ENCODE results near the gene ZNF579. TPM values are rescaled to one million over a fixed set of nuclear protein-coding genes. Genes with fewer than 3 reads are reported as not detected.

ZNF579 gene
- total and polyA plus RNA-seq, 8 donors: 10.7 to 14.7 (median 12.9) TPM

- H3K36me3 ChIP-seq: peaks cover 0 to 24% of the 10 kb centered on the region in 2 donors
- DNase-seq: no peak
- H3K9me3 ChIP-seq: no peaks in the 10 kb centered on the region
- TF ChIP-seq CTCF (IDR thresholded peaks at IDR 0.05): no peak
- H3K4me3 ChIP-seq: no peak overlapping the region
- intact Hi-C loops (cut with DNase I): no loop called here
- peaks cover 8 to 29% of the 10 kb centered on the region in 2 donors for H3K4me1 ChIP-seq
- ATAC-seq: peak; percentile 31
- peak overlapping the region in 1 of 2 donors; percentile 87 for H3K27ac ChIP-seq
- peaks cover 0 to 23% of the 10 kb centered on the region in 2 donors for H3K27me3 ChIP-seq
Observed at GRCh38 chr19:55581823-55582223, 1.2 kb upstream of the ZNF579 start.

- peaks cover 0 to 17% of the 10 kb centered on the region in 2 donors for H3K27me3 ChIP-seq
- peak overlapping the region; percentile 76 to 83 for H3K4me3 ChIP-seq
- peak overlapping the region; percentile 80 to 87 for H3K27ac ChIP-seq
- intact Hi-C loops (cut with DNase I): no loop called here
- peaks cover 8 to 24% of the 10 kb centered on the region in 2 donors for H3K4me1 ChIP-seq
- H3K9me3 ChIP-seq: no peaks in the 10 kb centered on the region
- H3K36me3 ChIP-seq: peaks cover 0 to 26% of the 10 kb centered on the region in 2 donors
- TF ChIP-seq CTCF (IDR thresholded peaks at IDR 0.05): no peak
- no peak for DNase-seq
- peak; percentile 17 for ATAC-seq
Observed at GRCh38 chr19:55581145-55581822, 636 bp upstream of the ZNF579 start.

DNA sequence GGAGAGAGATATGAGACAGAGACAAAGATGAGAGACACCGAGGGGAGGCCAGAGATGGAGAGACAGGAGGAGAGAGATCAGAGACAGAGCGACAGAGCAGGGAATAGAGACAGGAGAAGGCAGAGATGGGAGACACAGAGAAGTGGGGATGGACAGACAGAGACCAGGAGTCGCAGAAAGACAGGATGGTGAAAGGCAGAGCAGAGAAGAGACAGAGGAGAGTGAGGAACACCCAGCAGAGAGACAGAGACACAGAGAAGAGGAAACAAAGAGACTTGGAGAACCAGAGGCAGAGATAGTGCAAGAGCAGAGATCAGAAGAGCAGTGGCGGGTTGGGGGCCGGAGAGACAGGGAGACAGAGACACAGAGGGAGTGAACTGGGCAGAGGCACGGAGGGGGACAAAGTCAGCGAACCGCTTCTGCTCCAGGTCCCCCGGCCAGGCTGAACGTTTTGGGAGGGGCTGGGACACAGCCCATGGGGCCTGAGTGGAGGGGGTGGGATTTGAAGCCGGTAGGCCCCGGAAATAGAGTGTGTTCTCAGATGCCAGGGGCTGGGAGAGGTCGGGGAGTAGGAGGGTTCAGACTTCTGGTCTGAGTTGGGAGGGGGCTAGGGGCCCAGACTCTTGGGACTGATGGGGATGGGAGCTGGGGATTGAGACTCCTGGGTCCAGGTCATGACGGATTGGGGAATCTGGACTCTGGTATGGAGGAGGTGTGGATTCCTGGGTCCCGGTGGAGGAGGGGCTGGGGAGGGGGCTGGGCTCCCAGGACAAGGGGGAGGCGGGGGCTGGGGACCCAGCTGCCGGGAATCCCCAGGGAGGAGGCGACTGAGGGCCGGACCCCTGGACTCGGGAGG is 654 bp downstream of the ZNF579 start:
- intact Hi-C loops (cut with DNase I): no loop called here
- DNase-seq (peak in 2 of 4 donors; percentile 39 to 44), ATAC-seq (peak; percentile 58)
- H3K27me3 ChIP-seq: peaks cover 0 to 4% of the 10 kb centered on the region in 2 donors
- peak overlapping the region; percentile 80 to 87 for H3K27ac ChIP-seq
- H3K4me1 ChIP-seq: peaks cover 5 to 17% of the 10 kb centered on the region in 2 donors
- peaks cover 0 to 26% of the 10 kb centered on the region in 2 donors for H3K36me3 ChIP-seq
- TF ChIP-seq CTCF (IDR thresholded peaks at IDR 0.05): no peak
- no peaks in the 10 kb centered on the region for H3K9me3 ChIP-seq
- H3K4me3 ChIP-seq: peak overlapping the region; percentile 76 to 83

DNA sequence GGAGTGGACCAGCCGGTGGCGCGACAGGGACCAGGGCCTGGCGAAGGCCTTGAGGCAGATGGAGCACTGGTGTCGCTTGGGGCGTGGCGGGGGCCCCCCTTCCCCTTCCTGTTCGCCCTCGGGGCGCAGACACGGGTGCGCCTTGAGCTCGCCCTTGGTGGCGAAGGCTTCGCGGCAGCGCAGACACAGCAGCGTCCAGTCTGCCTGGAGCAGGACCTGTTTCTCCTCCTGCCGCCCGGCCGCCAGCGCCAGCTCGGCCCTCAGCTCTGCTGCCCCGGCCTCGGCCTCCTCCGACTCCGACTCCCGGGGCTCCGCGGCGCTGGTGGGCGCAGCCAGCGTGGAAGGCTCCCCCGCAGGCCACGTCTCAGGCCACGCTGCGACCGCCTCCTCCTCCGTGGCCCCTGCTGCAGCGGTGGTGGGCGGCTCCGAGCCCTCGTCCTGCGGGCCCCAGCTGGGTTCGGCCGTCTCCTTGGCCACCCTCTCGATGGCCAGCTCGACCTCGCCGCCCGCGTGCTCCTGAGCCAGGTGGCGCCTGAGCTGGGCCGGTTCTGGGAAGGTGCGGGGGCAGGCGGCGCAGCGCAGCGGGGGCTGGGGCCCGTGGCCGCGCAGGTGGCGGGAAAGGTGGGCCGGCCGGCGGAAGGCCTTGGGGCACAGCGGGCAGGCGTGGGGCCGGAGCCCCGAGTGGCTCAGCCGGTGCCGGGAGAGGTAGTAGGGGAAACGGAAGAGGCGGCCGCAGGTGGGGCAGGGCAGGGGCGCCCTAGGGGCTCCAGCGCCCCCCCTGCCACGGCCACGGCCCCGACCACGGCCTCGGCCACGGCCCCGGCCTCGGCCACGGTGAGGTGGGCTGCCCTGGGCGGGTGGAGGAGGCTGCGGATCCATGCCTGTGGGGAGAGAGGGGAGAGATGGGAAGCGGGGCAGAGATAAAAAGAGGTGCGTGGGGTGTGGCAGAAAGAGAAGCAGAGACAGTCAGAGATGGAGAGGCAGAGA is 1.6 kb downstream of the ZNF579 start:
- H3K27me3 ChIP-seq: no peaks in the 10 kb centered on the region
- H3K9me3 ChIP-seq: no peaks in the 10 kb centered on the region
- peaks cover 5 to 17% of the 10 kb centered on the region in 2 donors for H3K4me1 ChIP-seq
- DNase-seq (peak in 1 of 4 donors; percentile 80), ATAC-seq (no peak)
- peaks cover 0 to 26% of the 10 kb centered on the region in 2 donors for H3K36me3 ChIP-seq
- peak overlapping the region; percentile 76 to 83 for H3K4me3 ChIP-seq
- intact Hi-C loops (cut with DNase I): no loop called here
- TF ChIP-seq CTCF (IDR thresholded peaks at IDR 0.05): no peak
- no peak overlapping the region for H3K27ac ChIP-seq
